Activated T-cell treated with anti-CD3 and anti-CD28 coated beads for 4 hours (primary cell): ENCODE measurements around the gene PER2.

Experiments
- DNase-seq: peaks from one replicate; pipeline ENCODE4 v3.0.0-alpha.2; 2020

The PER2 gene

GRCh38 chr2:238224356-238225035 is 63.9 kb downstream of the PER2 start:
- no peak for DNase-seq

GRCh38 chr2:238220892-238221521 is 67.4 kb downstream of the PER2 start:
- DNase-seq, result no peak

DNA sequence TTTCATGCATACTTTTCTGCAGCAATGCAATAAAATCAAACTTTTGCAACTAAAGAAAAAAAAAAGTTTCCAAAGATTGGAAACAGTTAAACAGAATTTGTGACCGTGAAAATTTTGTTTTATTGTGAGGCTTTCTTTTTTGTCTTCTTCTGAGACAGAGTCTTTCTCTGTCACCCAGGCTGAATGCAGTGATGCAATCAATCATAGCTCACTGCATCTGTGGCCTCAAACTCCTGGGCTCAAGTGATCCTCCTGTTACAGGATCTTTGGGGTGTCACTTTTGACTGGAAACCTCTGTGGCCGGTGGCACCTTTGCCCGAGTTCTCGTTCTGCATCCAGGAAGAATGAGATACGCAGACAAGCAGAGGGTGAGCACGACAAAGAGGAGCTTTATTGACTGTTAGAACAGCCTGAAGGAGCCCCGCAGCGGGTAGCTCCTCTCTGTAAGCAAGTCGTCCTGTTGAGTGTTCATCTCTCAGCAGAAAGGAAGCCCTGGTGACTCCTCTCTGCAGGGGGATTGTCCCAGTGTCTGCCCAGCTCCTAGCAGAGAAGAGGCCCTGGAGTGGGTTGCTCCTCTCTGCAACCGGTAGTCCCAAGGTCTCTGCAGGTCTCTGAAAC is 68.0 kb downstream of the PER2 start:
- no peak for DNase-seq

GRCh38 chr2:238216651-238217184 is 71.7 kb downstream of the PER2 start:
- no peak for DNase-seq

- DNase-seq, result no peak
Observed at GRCh38 chr2:238207006-238207405, 81.4 kb downstream of the PER2 start.

GRCh38 chr2:238203973-238204683 is 84.3 kb downstream of the PER2 start:
- DNase-seq, result no peak

- peak; percentile 82 for DNase-seq
Observed at GRCh38 chr2:238203094-238203972, 85.1 kb downstream of the PER2 start, which contains the start of gene ILKAP. Gene ILKAP, minus strand, starts transcription at chr2:238203695. Its CDS starts 142 bp downstream, at chr2:238203553.

DNA sequence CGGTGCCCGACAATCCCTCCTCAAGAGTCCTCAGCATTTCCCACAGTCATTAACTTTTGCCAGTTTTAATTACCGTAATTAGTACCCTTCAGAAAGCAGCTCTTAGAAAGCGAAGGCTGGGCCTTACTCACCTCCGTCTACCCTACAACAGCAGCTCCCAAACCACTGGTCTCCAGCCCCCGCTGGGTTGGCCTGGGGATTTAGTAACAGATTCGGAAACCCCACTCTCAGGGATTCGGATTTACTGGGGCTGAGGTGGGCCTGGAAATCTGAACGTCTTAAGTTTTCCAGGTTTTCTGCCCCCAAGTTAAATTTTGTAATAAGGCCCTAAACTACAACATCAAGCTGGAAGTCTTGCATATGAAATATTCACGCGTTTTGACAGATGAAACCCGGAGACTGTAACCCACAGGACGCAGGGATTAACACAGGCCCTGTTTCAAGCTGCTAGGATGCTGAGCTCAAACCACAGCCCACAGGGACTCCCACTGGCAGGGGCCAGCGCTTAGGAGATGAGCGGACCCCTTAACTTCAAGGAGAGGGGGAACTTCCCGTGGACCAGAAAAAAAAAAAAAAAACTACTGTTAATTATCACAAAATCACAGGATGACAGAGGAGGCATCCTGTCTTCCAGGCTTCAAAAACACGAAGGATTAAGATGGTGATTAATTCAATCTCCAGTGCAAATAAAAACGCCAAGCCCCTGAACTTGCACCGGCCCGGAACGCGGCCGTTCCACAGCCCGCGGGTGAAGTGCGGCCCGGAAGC is 85.9 kb downstream of the PER2 start:
- no peak for DNase-seq
